Caco-2 (cell line): Measurements from ENCODE around the gene SYTL2. TPM values are rescaled to one million over a fixed set of nuclear protein-coding genes. Genes with fewer than 3 reads are reported as not detected.
A peak's percentile ranks its signal among the peaks of the same experiment; 100 is the strongest.
"Not testable (repeated sequence)": the region's sequence is repeated elsewhere in the genome, so short reads cannot be mapped to it uniquely, and the experiment has no call there.

Experiments used
- BruUV-seq: library from RNA; stranded (reverse); fragments of 400-500 nt; replicated peaks from 2 replicates; lab custom pipeline; 2021; lab: Mats Ljungman, UMichigan
- CTCF ChIA-PET: fragments of 300-600 bp; sonication (Branson Sonifier 250); formaldehyde crosslinking; loops from one replicate; lab custom pipeline; 2022; ENCODE audit warnings: antibody characterized with exemption; lab: Charles Lee
- POLR2A ChIA-PET: fragments of 300-600 bp; sonication (Branson Sonifier 250); formaldehyde crosslinking; loops from one replicate; lab custom pipeline; 2022; ENCODE audit warnings: antibody characterized with exemption; lab: Charles Lee
- DNase-seq, 2 experiments: peaks; one replicate each; pipeline versions ENCODE4 v3.0.0 to v3.0.0-alpha.2; 2020 to 2022
- H3K27me3 ChIP-seq: replicated peaks from 2 replicates; pipeline ENCODE4 v1.6.0; 2011; ENCODE audit warnings: low read length; ENCODE audit not compliant: control insufficient read depth, insufficient read depth
- H3K36me3 ChIP-seq: 2 replicates; pipeline ENCODE4 v1.5.1; 2011; ENCODE audit warnings: low read length; ENCODE audit not compliant: control insufficient read depth, insufficient read depth
- H3K4me1 ChIP-seq: fragments of 250-450 bp; sonication (Bioruptor Pico); 2 replicates; pipeline ENCODE4 v1.5.1; 2020; ENCODE audit warnings: mild to moderate bottlenecking
- H3K4me3 ChIP-seq: 2 replicates; pipeline ENCODE4 v1.5.1; 2011; ENCODE audit warnings: low read depth, mild to moderate bottlenecking, control low read depth, low read length
- H3K9me3 ChIP-seq: fragments of 250-450 bp; sonication (Bioruptor Pico); 2 replicates; pipeline ENCODE4 v1.5.1; 2020; ENCODE audit warnings: mild to moderate bottlenecking, moderate library complexity
- H3K27ac Mint-ChIP-seq: one replicate; pipeline ENCODE4 v1.8.0; 2022; ENCODE audit warnings: mixed read lengths; ENCODE audit not compliant: unreplicated experiment
- H3K27me3 Mint-ChIP-seq: one replicate; pipeline ENCODE4 v1.8.0; 2022; ENCODE audit warnings: mixed read lengths; ENCODE audit not compliant: insufficient read depth, unreplicated experiment
- H3K36me3 Mint-ChIP-seq: one replicate; pipeline ENCODE4 v1.8.0; 2022; ENCODE audit warnings: mild to moderate bottlenecking, mixed read lengths; ENCODE audit not compliant: insufficient read depth, unreplicated experiment
- H3K4me1 Mint-ChIP-seq: one replicate; pipeline ENCODE4 v1.8.0; 2022; ENCODE audit warnings: low read depth, mixed read lengths; ENCODE audit not compliant: unreplicated experiment
- H3K4me3 Mint-ChIP-seq: one replicate; pipeline ENCODE4 v1.8.0; 2022; ENCODE audit warnings: mild to moderate bottlenecking, moderate library complexity, mixed read lengths; ENCODE audit not compliant: unreplicated experiment
- H3K9me3 Mint-ChIP-seq: one replicate; pipeline ENCODE4 v1.8.0; 2022; ENCODE audit warnings: mixed read lengths; ENCODE audit not compliant: unreplicated experiment
- intact Hi-C: fragments of 100-400 bp; cut with micrococcal nuclease; formaldehyde crosslinking; loops from one replicate; pipeline ENCODE4 v1.10.0; 2022; ENCODE audit not compliant: unreplicated experiment
- total RNA-seq: library from RNA; stranded (reverse); gene quantifications from 2 replicates; pipeline ENCODE4 v1.2.3, GENCODE V29; 2022
- TF ChIP-seq, protein P1 (sequence below), 2 experiments: fragments of 200-600 bp in 1 of 2; IDR thresholded peaks; 1 replicate in 1 of 2; 2 replicates in 1 of 2; pipeline versions ENCODE4 v1.5.1 to v1.8.0; 2011 to 2022; ENCODE audit warnings: antibody characterized with exemption in 1 of 2, control low read depth in 1 of 2, inconsistent platforms in 1 of 2, low read depth in 1 of 2, low read length in 1 of 2, mild to moderate bottlenecking in 1 of 2, moderate library complexity in 1 of 2; ENCODE audit not compliant: insufficient read depth in 1 of 2, severe bottlenecking in 1 of 2, unreplicated experiment in 1 of 2

The SYTL2 gene
- total RNA-seq, 1 experiment from 2014 or later, result 110 TPM

DNA sequence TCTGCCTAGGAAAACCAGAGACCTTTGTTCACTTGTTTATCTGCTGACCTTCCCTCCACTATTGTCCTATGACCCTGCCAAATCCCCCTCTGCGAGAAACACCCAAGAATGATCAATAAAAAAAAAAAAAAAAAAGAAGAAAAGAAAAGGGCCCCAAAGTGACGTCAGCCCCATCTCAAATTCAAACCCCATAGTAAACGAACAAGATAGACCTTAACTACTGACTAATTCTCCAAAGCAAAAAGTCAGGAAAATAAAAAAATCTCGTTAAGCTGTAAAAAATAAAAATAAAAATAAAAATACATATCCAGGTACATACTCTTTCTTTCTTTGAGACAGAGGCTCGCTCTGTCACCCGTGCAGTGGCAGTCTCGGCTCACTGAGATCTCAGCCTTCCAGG is 42.6 kb upstream of the SYTL2 start:
- Mint-ChIP-seq H3K4me1 (peaks cover 19% of the 10 kb centered on the region), H3K36me3 (peaks cover 24% of the 10 kb centered on the region), H3K4me3 (peak overlapping the region; percentile 83)
- CTCF ChIA-PET, result interaction anchor here (1.9 kb wide), 1 partner anchor 365 kb away, joined by 9 read pairs; no protein-coding TSS in a partner anchor
- H3K27me3 ChIP-seq, POLR2A ChIA-PET, H3K27ac Mint-ChIP-seq, H3K36me3 ChIP-seq, H3K9me3 ChIP-seq, H3K9me3 Mint-ChIP-seq, BruUV-seq, DNase-seq, H3K4me1 ChIP-seq, H3K27me3 Mint-ChIP-seq: not testable (repeated sequence)
- peak overlapping the region; percentile 75; the same call in 1 of the 2 replicates for H3K4me3 ChIP-seq
- intact Hi-C loops, result loop anchor here (10.0 kb wide), 2 partner anchors 151 to 281 kb away; no protein-coding TSS in a partner anchor

- H3K36me3 ChIP-seq, CTCF ChIA-PET, H3K27me3 Mint-ChIP-seq, DNase-seq, H3K9me3 ChIP-seq, H3K4me1 ChIP-seq, H3K9me3 Mint-ChIP-seq, BruUV-seq, H3K4me3 Mint-ChIP-seq, POLR2A ChIA-PET, H3K27me3 ChIP-seq, H3K27ac Mint-ChIP-seq, H3K4me3 ChIP-seq: not testable (repeated sequence)
- peaks cover 29% of the 10 kb centered on the region for H3K36me3 Mint-ChIP-seq
- H3K4me1 Mint-ChIP-seq, result peaks cover 16% of the 10 kb centered on the region
- intact Hi-C loops, result loop anchor here (10.0 kb wide), 2 partner anchors 152 to 282 kb away; no protein-coding TSS in a partner anchor
These were observed 41.8 kb upstream of the SYTL2 start for GRCh38 chr11:85852754-85853153.

- TF ChIP-seq, protein P1, sequence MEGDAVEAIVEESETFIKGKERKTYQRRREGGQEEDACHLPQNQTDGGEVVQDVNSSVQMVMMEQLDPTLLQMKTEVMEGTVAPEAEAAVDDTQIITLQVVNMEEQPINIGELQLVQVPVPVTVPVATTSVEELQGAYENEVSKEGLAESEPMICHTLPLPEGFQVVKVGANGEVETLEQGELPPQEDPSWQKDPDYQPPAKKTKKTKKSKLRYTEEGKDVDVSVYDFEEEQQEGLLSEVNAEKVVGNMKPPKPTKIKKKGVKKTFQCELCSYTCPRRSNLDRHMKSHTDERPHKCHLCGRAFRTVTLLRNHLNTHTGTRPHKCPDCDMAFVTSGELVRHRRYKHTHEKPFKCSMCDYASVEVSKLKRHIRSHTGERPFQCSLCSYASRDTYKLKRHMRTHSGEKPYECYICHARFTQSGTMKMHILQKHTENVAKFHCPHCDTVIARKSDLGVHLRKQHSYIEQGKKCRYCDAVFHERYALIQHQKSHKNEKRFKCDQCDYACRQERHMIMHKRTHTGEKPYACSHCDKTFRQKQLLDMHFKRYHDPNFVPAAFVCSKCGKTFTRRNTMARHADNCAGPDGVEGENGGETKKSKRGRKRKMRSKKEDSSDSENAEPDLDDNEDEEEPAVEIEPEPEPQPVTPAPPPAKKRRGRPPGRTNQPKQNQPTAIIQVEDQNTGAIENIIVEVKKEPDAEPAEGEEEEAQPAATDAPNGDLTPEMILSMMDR (IDR thresholded peaks at IDR 0.05; ENCODE audit: insufficient read depth in 1 of 2, low read depth in 1 of 2, low read length in 1 of 2, severe bottlenecking in 1 of 2, unreplicated experiment in 1 of 2), result no peak
These were observed 37.6 kb upstream of the SYTL2 start for GRCh38 chr11:85848556-85848955.

DNA sequence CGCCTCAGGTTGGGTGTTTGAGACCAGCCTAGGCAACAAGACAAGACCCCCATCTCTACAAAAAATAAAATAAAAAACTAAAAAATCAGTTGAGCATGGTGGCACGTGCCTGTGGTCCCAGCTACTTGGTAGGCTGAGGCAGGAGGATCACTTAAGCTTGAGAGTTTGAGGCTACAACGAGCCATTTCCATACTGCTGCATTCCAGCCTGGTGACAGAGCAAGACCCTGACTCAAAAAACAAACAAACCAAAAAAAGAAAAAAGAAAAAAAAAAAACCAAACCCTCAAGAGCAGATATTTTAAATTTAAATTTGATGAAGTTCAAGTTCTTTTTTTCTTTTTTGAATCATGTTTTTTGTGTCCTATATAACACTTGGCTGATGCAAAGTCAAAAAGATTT is 37.1 kb upstream of the SYTL2 start:
- no peak for DNase-seq
- no peaks in the 10 kb centered on the region for H3K27me3 Mint-ChIP-seq
- H3K27ac Mint-ChIP-seq, result no peak overlapping the region
- H3K36me3 ChIP-seq, result peaks cover 4% of the 10 kb centered on the region; the same call in 1 of the 2 replicates
- H3K36me3 Mint-ChIP-seq, result peaks cover 25% of the 10 kb centered on the region
- TF ChIP-seq, protein P1 (IDR thresholded peaks at IDR 0.05; ENCODE audit: insufficient read depth in 1 of 2, low read depth in 1 of 2, low read length in 1 of 2, severe bottlenecking in 1 of 2, unreplicated experiment in 1 of 2), result no peak
- H3K9me3 Mint-ChIP-seq, result peaks cover 9% of the 10 kb centered on the region
- POLR2A ChIA-PET, result no interaction called here
- no TSS peak for BruUV-seq
- CTCF ChIA-PET, result interaction anchor here (0.7 kb wide), 1 partner anchor 147 kb away, joined by 4 read pairs; no protein-coding TSS in a partner anchor
- no peaks in the 10 kb centered on the region for H3K27me3 ChIP-seq
- H3K4me3 Mint-ChIP-seq, result no peak overlapping the region
- peaks cover 14% of the 10 kb centered on the region for H3K4me1 Mint-ChIP-seq
- intact Hi-C loops, result no loop called here
- H3K4me1 ChIP-seq, result peaks cover 14% of the 10 kb centered on the region; the same call in 1 of the 2 replicates
- no peak overlapping the region for H3K4me3 ChIP-seq
- peaks cover 9% of the 10 kb centered on the region; the same call in 1 of the 2 replicates for H3K9me3 ChIP-seq

More at GRCh38 chr11:85848556-85848955, 37.6 kb upstream of the SYTL2 start:
- BruUV-seq, result no TSS peak
- Histone ChIP-seq H3K27me3 (no peaks in the 10 kb centered on the region), H3K9me3 (peaks cover 9% of the 10 kb centered on the region; the same call in 1 of the 2 replicates), H3K4me1 (peaks cover 14% of the 10 kb centered on the region; the same call in 1 of the 2 replicates), H3K4me3 (no peak overlapping the region), H3K36me3 (peaks cover 4% of the 10 kb centered on the region; the same call in 1 of the 2 replicates)
- H3K9me3 Mint-ChIP-seq, result peaks cover 9% of the 10 kb centered on the region
- CTCF ChIA-PET, result no interaction called here
- H3K36me3 Mint-ChIP-seq, result peaks cover 29% of the 10 kb centered on the region
- DNase-seq, result no peak
- intact Hi-C loops, result no loop called here
- H3K4me3 Mint-ChIP-seq, result no peak overlapping the region
- POLR2A ChIA-PET, result no interaction called here
- peaks cover 14% of the 10 kb centered on the region for H3K4me1 Mint-ChIP-seq
- H3K27me3 Mint-ChIP-seq, result no peaks in the 10 kb centered on the region
- no peak overlapping the region for H3K27ac Mint-ChIP-seq
